Upper lobe of left lung (tissue), 6 donors: ENCODE measurements around the gene METRN. TPM values are rescaled to one million over a fixed set of nuclear protein-coding genes. Genes with fewer than 3 reads are reported as not detected.

Experiments
- ATAC-seq, 2 donors: fragments of 200-7000 bp; cut with Tn5 transposase; one replicate each; pipeline ENCODE4 v1.9.1; 2022; ENCODE audit warnings: mild to moderate bottlenecking in 2 of 2, moderate library complexity in 2 of 2; ENCODE audit not compliant: low FRiP score in 2 of 2
- DNase-seq, 2 donors: peaks; one replicate each; pipeline ENCODE4 v3.0.0-alpha.2; 2019 to 2020
- H3K27ac ChIP-seq, 4 donors: fragments of 200-600 bp; sonication (generic); one replicate each; pipeline ENCODE4 v1.5.1; 2016 to 2019
- H3K27me3 ChIP-seq, 4 donors: fragments of 200-600 bp; sonication (generic); one replicate each; pipeline ENCODE4 v1.5.1; 2017 to 2019
- H3K36me3 ChIP-seq, 4 donors: fragments of 200-600 bp; sonication (generic); one replicate each; pipeline ENCODE4 v1.5.1; 2016 to 2019
- H3K4me1 ChIP-seq, 4 donors: fragments of 200-600 bp; sonication (generic); one replicate each; pipeline ENCODE4 v1.5.1; 2018 to 2019
- H3K4me3 ChIP-seq, 4 donors: fragments of 200-600 bp; sonication (generic); one replicate each; pipeline ENCODE4 v1.5.1; 2017 to 2019; ENCODE audit warnings: mild to moderate bottlenecking in 2 of 4, moderate library complexity in 1 of 4
- H3K9me3 ChIP-seq, 4 donors: fragments of 200-600 bp; sonication (generic); one replicate each; pipeline ENCODE4 v1.5.1; 2018 to 2019
- EP300 ChIP-seq, 4 donors: sonication (generic); formaldehyde crosslinking; IDR thresholded peaks; one replicate each; pipeline ENCODE4 v1.5.1; 2017; ENCODE audit warnings: antibody characterized with exemption in 4 of 4, control low read depth in 2 of 4
- POLR2A ChIP-seq, 4 donors: fragments of 450-650 bp; IDR thresholded peaks; one replicate each; pipeline ENCODE4 v1.5.1; 2016 to 2017; ENCODE audit warnings: antibody characterized with exemption in 4 of 4, mild to moderate bottlenecking in 2 of 4
- POLR2AphosphoS5 ChIP-seq, 2 donors: sonication (generic); formaldehyde crosslinking; IDR thresholded peaks; one replicate each; pipeline ENCODE4 v1.5.1; 2017; ENCODE audit warnings: antibody characterized with exemption in 2 of 2
- WGBS, 2 donors: methylation state at CpG; one replicate each; pipeline ENCODE4 v1.1.5; 2017 to 2018; 5-methylcytosine and 5-hydroxymethylcytosine counted together
- total RNA-seq, 6 donors: library from RNA; depleted of rRNA in 4 of 6; stranded (reverse); fragments of >200 nt in 4 of 6; gene quantifications; one replicate each; pipeline versions ENCODE4 v1.1.0 to v1.2.1, GENCODE V29; 2016 to 2021
- TF ChIP-seq, protein P1 (sequence below), 6 experiments: fragments of 450-650 bp in 4 of 6; fragments of 200-600 bp in 2 of 6; sonication (generic) in 2 of 6; IDR thresholded peaks; one replicate each; pipeline ENCODE4 v1.5.1; 2016 to 2019; ENCODE audit warnings: antibody characterized with exemption in 6 of 6
- donor health status: DM: no; HTN: no; CAD: no; lungs with moderate emphysema.
- donor health status: DM: no; HTN: yes; CAD: no; lungs with severe emphysema.

Gene METRN
- total RNA-seq, 6 donors from 2014 or later = 22.0 to 56.0 (median 40.8) TPM

DNA sequence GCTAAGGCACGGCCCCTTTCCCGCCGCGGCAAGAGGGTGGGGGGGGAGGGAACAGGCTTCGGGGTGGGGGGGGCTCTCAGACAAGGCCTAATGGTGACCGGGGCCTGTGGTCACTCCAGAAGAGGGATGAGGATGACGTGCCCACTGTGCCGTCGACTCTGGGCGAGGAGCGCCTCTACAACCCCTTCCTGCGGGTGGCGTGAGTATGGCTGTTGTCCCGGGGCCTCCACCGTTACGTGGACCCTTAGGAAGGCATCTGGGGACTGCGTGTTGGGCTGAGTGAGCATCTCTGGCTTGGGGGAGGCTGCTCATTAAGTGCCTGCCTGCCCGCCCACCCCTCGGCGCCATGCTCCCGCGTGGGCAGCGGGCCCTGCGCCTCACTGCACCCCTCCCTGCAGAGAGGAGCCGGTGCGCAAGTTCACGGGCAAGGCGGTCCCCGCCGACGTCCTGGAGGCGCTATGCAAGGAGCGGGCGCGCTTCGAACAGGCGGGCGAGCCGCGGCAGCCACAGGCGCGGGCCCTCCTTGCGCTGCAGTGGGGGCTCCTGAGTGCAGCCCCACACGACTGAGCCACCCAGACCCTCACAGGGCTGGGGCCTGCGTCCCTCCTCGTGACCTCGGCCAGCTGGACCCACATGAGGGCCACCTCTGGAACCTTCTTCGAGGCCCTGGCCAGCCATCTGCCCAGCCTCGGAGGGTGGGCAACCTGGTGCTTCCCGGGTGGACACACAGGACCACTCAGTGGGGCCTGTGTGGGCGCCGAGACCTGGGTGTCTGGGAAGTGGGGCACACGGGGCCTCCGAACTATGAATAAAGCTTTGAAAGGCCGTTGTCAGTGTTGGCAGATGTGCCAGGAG, 14.2 kb downstream of the METRN start:
- no peak overlapping the region for H3K27ac ChIP-seq
- peaks cover 20 to 33% (median 28%) of the 10 kb centered on the region in 4 donors for H3K4me1 ChIP-seq
- peak overlapping the region in 3 of 4 donors; percentile 54 to 65 (median 64) for H3K4me3 ChIP-seq
- ATAC-seq = no peak
- peaks cover 0 to 29% (median 17%) of the 10 kb centered on the region in 4 donors for H3K27me3 ChIP-seq
- no peaks in the 10 kb centered on the region for H3K9me3 ChIP-seq
- 59 to 88% methylated on average over 12 to 33 of the region's 55 CpGs for WGBS, 2 donors
- DNase-seq = peak in 1 of 2 donors; percentile 86
- peaks cover under 1 to 35% (median 19%) of the 10 kb centered on the region in 4 donors for H3K36me3 ChIP-seq
- TF ChIP-seq POLR2AphosphoS5 (IDR thresholded peaks at IDR 0.05) (no peak), POLR2A (IDR thresholded peaks at IDR 0.05) (peak in 1 of 4 donors; percentile 1)

DNA sequence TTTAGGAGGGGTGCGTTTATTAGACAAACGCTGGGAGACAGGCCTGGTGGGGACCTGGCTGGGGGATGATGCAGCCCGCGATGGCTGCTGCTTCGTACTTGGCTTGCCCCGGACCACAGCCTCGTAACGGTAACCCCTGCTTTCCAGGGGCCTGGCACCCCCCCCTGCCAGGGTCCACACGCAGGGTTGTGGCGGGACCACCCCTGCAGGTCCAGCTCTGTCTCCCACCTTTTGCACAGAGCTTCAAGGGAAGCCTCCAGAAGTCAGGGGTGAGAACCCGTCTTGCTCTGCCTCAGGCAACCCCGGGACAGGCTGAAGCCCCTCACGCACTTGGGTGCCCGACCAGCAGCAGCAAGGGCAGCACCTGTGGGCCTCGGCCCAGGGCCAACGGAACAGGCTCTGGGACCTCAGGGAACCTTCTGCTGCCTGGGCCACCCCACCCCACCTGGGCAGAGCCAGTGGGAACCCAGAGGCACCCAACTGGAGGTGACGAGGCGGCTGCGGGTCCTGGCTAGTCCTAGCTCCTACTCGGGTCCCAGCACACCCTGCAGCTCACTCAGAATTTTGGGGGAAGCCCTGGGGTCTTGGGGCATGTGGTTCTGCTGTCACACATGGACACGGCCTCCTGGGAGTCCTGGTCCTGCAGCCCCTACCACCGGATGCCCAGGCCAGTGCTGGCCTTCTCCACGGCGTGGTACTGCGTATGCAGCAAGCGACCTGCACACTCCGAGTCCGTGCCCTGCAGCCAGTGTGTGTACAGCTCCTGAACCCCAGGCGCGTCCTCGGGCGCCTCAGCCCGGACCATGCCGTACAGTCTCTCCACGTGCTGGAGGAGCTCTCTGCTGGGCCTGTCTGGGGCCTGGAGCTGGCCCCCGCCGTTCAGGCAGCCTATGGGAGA, 15.1 kb downstream of the METRN start:
- ATAC-seq (no peak), DNase-seq (peak in 1 of 2 donors; percentile 82)
- H3K9me3 ChIP-seq = no peaks in the 10 kb centered on the region
- TF ChIP-seq, protein P1, sequence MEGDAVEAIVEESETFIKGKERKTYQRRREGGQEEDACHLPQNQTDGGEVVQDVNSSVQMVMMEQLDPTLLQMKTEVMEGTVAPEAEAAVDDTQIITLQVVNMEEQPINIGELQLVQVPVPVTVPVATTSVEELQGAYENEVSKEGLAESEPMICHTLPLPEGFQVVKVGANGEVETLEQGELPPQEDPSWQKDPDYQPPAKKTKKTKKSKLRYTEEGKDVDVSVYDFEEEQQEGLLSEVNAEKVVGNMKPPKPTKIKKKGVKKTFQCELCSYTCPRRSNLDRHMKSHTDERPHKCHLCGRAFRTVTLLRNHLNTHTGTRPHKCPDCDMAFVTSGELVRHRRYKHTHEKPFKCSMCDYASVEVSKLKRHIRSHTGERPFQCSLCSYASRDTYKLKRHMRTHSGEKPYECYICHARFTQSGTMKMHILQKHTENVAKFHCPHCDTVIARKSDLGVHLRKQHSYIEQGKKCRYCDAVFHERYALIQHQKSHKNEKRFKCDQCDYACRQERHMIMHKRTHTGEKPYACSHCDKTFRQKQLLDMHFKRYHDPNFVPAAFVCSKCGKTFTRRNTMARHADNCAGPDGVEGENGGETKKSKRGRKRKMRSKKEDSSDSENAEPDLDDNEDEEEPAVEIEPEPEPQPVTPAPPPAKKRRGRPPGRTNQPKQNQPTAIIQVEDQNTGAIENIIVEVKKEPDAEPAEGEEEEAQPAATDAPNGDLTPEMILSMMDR (IDR thresholded peaks at IDR 0.05) = no peak
- no peak for TF ChIP-seq POLR2AphosphoS5 (IDR thresholded peaks at IDR 0.05)
- TF ChIP-seq EP300 (IDR thresholded peaks at IDR 0.05) = no peak
- no peak for TF ChIP-seq POLR2A (IDR thresholded peaks at IDR 0.05)
- peaks cover 20 to 33% (median 28%) of the 10 kb centered on the region in 4 donors for H3K4me1 ChIP-seq
- H3K36me3 ChIP-seq = peaks cover 2 to 44% (median 27%) of the 10 kb centered on the region in 4 donors
- 92 to 93% methylated on average over 16 to 27 of the region's 37 CpGs for WGBS, 2 donors
- H3K27me3 ChIP-seq = peaks cover 0 to 29% (median 17%) of the 10 kb centered on the region in 4 donors
- no peak overlapping the region for H3K27ac ChIP-seq
- H3K4me3 ChIP-seq = no peak overlapping the region

DNA sequence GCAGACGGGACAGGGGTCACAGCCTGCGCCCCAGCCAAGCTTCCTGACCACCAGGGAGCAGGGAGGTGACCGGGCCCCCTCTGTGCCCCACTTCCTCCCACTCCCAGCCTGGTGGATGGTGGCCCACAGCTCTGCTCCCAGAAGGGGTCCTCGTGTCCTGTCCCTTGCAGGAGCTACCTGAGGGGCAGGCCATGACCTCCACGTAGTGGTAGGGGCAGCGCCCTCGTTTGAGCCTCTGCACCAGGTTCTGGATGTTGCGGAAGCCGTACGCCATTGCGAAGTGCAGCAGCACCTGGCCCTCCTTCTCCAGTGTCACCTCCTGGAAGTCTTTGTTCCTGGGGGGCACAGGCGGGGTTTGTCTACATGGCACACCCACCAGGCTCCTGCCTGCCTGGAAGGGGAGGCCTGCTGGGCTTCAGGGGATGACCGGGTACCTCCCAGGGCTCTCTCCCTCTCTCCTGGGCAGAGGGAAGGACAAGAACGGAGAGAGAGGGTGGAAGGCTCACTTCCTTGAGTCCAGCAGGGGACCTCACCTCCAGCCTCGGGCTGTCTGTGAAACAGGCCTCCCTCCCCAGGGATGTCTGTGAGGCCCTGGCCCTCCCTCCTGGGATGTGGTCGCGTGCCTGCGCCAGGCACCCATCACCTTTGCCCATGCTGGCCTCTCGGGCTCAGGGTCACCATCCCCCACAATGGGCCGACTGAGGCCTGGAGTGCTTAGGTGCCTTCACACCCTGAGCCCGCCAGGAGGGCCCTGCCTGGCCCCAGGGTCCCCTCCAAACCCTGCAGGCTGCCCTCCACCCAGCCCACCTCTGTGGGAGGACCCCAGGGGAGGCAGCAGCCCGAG, 16.0 kb downstream of the METRN start:
- H3K27ac ChIP-seq = no peak overlapping the region
- peaks cover 2 to 53% (median 31%) of the 10 kb centered on the region in 4 donors for H3K36me3 ChIP-seq
- ATAC-seq = no peak
- no peak overlapping the region for H3K4me3 ChIP-seq
- WGBS, 2 donors = 87 to 90% methylated on average over 13 to 19 of the region's 22 CpGs
- no peaks in the 10 kb centered on the region for H3K9me3 ChIP-seq
- peaks cover 0 to 26% (median 17%) of the 10 kb centered on the region in 4 donors for H3K27me3 ChIP-seq
- peaks cover 20 to 32% (median 28%) of the 10 kb centered on the region in 4 donors for H3K4me1 ChIP-seq
- TF ChIP-seq POLR2A (IDR thresholded peaks at IDR 0.05) (no peak), POLR2AphosphoS5 (IDR thresholded peaks at IDR 0.05) (no peak)
- DNase-seq = peak in 1 of 2 donors; percentile 56

DNA sequence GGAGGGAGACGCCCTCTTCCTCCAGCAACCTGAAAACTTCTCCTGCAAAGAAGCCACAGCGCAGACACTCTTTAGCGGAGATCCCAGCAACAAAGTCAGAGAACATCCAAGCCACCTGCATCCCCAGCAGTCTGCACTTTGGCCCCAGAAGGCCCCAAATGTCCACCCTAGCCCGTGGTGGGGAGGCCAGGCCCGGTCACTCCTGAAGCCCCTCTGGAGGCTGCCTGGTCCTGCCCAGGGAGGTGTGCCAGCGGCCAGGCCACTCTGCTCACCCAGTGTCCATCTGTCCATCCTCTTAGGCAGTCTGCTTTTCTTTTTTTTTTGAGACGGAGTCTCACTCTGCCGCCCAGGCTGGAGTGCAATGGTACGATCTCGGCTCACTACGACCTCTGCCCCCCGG, 17.4 kb downstream of the METRN start:
- H3K4me1 ChIP-seq = peaks cover 15 to 18% (median 17%) of the 10 kb centered on the region in 4 donors
- no peak overlapping the region for H3K4me3 ChIP-seq
- peaks cover 2 to 67% (median 46%) of the 10 kb centered on the region in 4 donors for H3K36me3 ChIP-seq
- peaks cover 0 to 11% (median 7%) of the 10 kb centered on the region in 4 donors for H3K27me3 ChIP-seq
- WGBS, 2 donors = 97 to 98% methylated on average over 10 to 12 of the region's 12 CpGs
- TF ChIP-seq, protein P1 (IDR thresholded peaks at IDR 0.05) = no peak
- no peak for TF ChIP-seq POLR2A (IDR thresholded peaks at IDR 0.05)
- TF ChIP-seq EP300 (IDR thresholded peaks at IDR 0.05) = no peak
- no peak for TF ChIP-seq POLR2AphosphoS5 (IDR thresholded peaks at IDR 0.05)
- H3K9me3 ChIP-seq = no peaks in the 10 kb centered on the region
- peak in 1 of 2 donors; percentile 52 for DNase-seq
- ATAC-seq = no peak
- no peak overlapping the region for H3K27ac ChIP-seq

DNA sequence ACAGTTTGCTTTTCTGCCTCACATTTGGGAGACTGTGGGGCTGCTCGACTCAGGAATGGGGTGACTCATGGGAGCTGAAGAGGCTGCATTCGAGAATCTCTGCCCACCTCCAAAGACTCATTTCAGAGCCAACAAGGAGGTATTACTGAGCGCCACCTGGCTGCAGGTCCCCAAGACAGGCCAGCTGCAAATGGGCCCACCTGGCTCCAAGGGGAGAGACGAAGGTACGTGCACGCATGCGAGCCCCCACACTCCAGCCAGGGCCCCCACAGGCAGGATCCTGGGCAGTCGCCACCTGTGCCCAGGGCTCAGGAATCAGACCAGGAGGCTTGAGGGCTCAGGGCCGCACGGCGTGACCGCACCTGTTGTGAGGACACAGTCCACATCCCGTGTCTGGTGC, 18.0 kb downstream of the METRN start:
- no peak for TF ChIP-seq POLR2A (IDR thresholded peaks at IDR 0.05)
- no peak for TF ChIP-seq EP300 (IDR thresholded peaks at IDR 0.05)
- TF ChIP-seq, protein P1 (IDR thresholded peaks at IDR 0.05) = no peak
- TF ChIP-seq POLR2AphosphoS5 (IDR thresholded peaks at IDR 0.05) = no peak
- peaks cover 9 to 12% (median 11%) of the 10 kb centered on the region in 4 donors for H3K4me1 ChIP-seq
- peaks cover 0 to 5% (median 2%) of the 10 kb centered on the region in 4 donors for H3K27me3 ChIP-seq
- H3K27ac ChIP-seq = no peak overlapping the region
- ATAC-seq (no peak), DNase-seq (peak in 1 of 2 donors; percentile 77)
- H3K36me3 ChIP-seq = peaks cover 2 to 74% (median 49%) of the 10 kb centered on the region in 4 donors
- H3K9me3 ChIP-seq = no peaks in the 10 kb centered on the region
- WGBS, 2 donors = 78 to 90% methylated on average over 3 to 13 of the region's 13 CpGs
- no peak overlapping the region for H3K4me3 ChIP-seq
